ENCODE data around the gene APRT. TPM values are rescaled to one million over a fixed set of nuclear protein-coding genes. Genes with fewer than 3 reads are reported as not detected.

APRT gene
- total RNA-seq, 1 experiment from 2014 or later: 350 TPM

- no TSS peak for BruUV-seq (replicated peaks)
These were observed 20.1 kb upstream of the APRT start for GRCh38 chr16:88831838-88832237.

GRCh38 chr16:88830783-88831182 is 19.1 kb upstream of the APRT start:
- TF ChIP-seq EZH2phosphoT487 (IDR thresholded peaks at IDR 0.05; ENCODE audit: borderline replicate concordance, low read length) (no peak), CTCF (conservative IDR thresholded peaks at IDR 0.05; ENCODE audit: low read depth, low read length) (no peak), EZH2 (IDR thresholded peaks at IDR 0.05; ENCODE audit: low read length, unreplicated experiment) (no peak)
- no peak overlapping the region for H3K4me2 ChIP-seq (ENCODE audit: low read length)
- no peak overlapping the region for H3K9ac ChIP-seq (ENCODE audit: low read length)
- ChIA-PET CTCF (no interaction called here), POLR2A (ENCODE audit: unreplicated experiment) (no interaction called here)
- no peaks in the 10 kb centered on the region for H3K79me2 ChIP-seq (ENCODE audit: low read length)
- ATAC-seq (no peak), DNase-seq (no peak)
- no TSS peak for BruUV-seq (replicated peaks)
- H3K36me3 ChIP-seq (ENCODE audit: low read depth, low read length): no peaks in the 10 kb centered on the region
- H3K4me3 ChIP-seq (ENCODE audit: low read length): no peak overlapping the region
- H3K9me3 ChIP-seq (ENCODE audit: low read length): no peaks in the 10 kb centered on the region
- H4K20me1 ChIP-seq (ENCODE audit: low read length): no peaks in the 10 kb centered on the region
- no peak overlapping the region for H2AFZ ChIP-seq (ENCODE audit: low read length)
- no peaks in the 10 kb centered on the region for H3K27me3 ChIP-seq (ENCODE audit: low read length)
- no peaks in the 10 kb centered on the region for H3K9me2 ChIP-seq (replicated peaks; ENCODE audit: low read length)
- H3K27ac ChIP-seq (ENCODE audit: low read length): no peak overlapping the region
- no peaks in the 10 kb centered on the region for H3F3A ChIP-seq (ENCODE audit: low read length, unreplicated experiment)
- H3K4me1 ChIP-seq (ENCODE audit: insufficient read depth, low read length): no peaks in the 10 kb centered on the region
- intact Hi-C loops (cut with micrococcal nuclease): no loop called here

More at GRCh38 chr16:88831838-88832237, 20.1 kb upstream of the APRT start:
- H3K27ac ChIP-seq (ENCODE audit: low read length): no peak overlapping the region
- no peaks in the 10 kb centered on the region for H3F3A ChIP-seq (ENCODE audit: low read length, unreplicated experiment)
- ChIA-PET CTCF (no interaction called here), POLR2A (ENCODE audit: unreplicated experiment) (no interaction called here)
- no peaks in the 10 kb centered on the region for H3K27me3 ChIP-seq (ENCODE audit: low read length)
- intact Hi-C loops (cut with micrococcal nuclease): no loop called here
- H3K4me2 ChIP-seq (ENCODE audit: low read length): no peak overlapping the region
- no peak overlapping the region for H3K4me3 ChIP-seq (ENCODE audit: low read length)
- no peaks in the 10 kb centered on the region for H3K79me2 ChIP-seq (ENCODE audit: low read length)
- H3K9me3 ChIP-seq (ENCODE audit: low read length): no peaks in the 10 kb centered on the region
- H3K4me1 ChIP-seq (ENCODE audit: insufficient read depth, low read length): no peaks in the 10 kb centered on the region
- no peaks in the 10 kb centered on the region for H3K36me3 ChIP-seq (ENCODE audit: low read depth, low read length)
- no peak overlapping the region for H3K9ac ChIP-seq (ENCODE audit: low read length)
- no peak overlapping the region for H2AFZ ChIP-seq (ENCODE audit: low read length)
- DNase-seq (no peak), ATAC-seq (peak; percentile 75)
- H4K20me1 ChIP-seq (ENCODE audit: low read length): no peaks in the 10 kb centered on the region
- H3K9me2 ChIP-seq (replicated peaks; ENCODE audit: low read length): no peaks in the 10 kb centered on the region
- TF ChIP-seq CTCF (conservative IDR thresholded peaks at IDR 0.05; ENCODE audit: low read depth, low read length) (no peak), EZH2 (IDR thresholded peaks at IDR 0.05; ENCODE audit: low read length, unreplicated experiment) (no peak), EZH2phosphoT487 (IDR thresholded peaks at IDR 0.05; ENCODE audit: borderline replicate concordance, low read length) (no peak)

- ATAC-seq: no peak
- no peaks in the 10 kb centered on the region for H4K20me1 ChIP-seq (ENCODE audit: low read length)
- H3K36me3 ChIP-seq (ENCODE audit: low read depth, low read length): no peaks in the 10 kb centered on the region
- no peak overlapping the region for H3K4me2 ChIP-seq (ENCODE audit: low read length)
- no peaks in the 10 kb centered on the region for H3K27me3 ChIP-seq (ENCODE audit: low read length)
- H3K9me3 ChIP-seq (ENCODE audit: low read length): no peaks in the 10 kb centered on the region
- no peak overlapping the region for H3K9ac ChIP-seq (ENCODE audit: low read length)
- H3K4me3 ChIP-seq (ENCODE audit: low read length): no peak overlapping the region
- H2AFZ ChIP-seq (ENCODE audit: low read length): no peak overlapping the region
- H3F3A ChIP-seq (ENCODE audit: low read length, unreplicated experiment): no peaks in the 10 kb centered on the region
- intact Hi-C loops (cut with micrococcal nuclease): no loop called here
- ChIA-PET POLR2A (ENCODE audit: unreplicated experiment) (no interaction called here), CTCF (no interaction called here)
- H3K4me1 ChIP-seq (ENCODE audit: insufficient read depth, low read length): no peaks in the 10 kb centered on the region
- H3K27ac ChIP-seq (ENCODE audit: low read length): no peak overlapping the region
- BruUV-seq (replicated peaks): no TSS peak
- DNase-seq: no peak
- no peak for TF ChIP-seq EZH2 (IDR thresholded peaks at IDR 0.05; ENCODE audit: low read length, unreplicated experiment)
- no peak for TF ChIP-seq CTCF (conservative IDR thresholded peaks at IDR 0.05; ENCODE audit: low read depth, low read length)
- no peak for TF ChIP-seq EZH2phosphoT487 (IDR thresholded peaks at IDR 0.05; ENCODE audit: borderline replicate concordance, low read length)
- H3K9me2 ChIP-seq (replicated peaks; ENCODE audit: low read length): no peaks in the 10 kb centered on the region
- H3K79me2 ChIP-seq (ENCODE audit: low read length): no peaks in the 10 kb centered on the region
These were observed 18.5 kb upstream of the APRT start for GRCh38 chr16:88830258-88830657.
